ENCODE results near the gene TCF7L1. TPM values are rescaled to one million over a fixed set of nuclear protein-coding genes. Genes with fewer than 3 reads are reported as not detected.
"Not testable (repeated sequence)": the region's sequence is repeated elsewhere in the genome, so short reads cannot be mapped to it uniquely, and the experiment has no call there.

The TCF7L1 gene
- total RNA-seq, 4 donors from 2014 or later: 0.29 to 4.0 (median 1.3) TPM

- peak; percentile 81 for DNase-seq
- H3K36me3 ChIP-seq: peaks cover 10 to 20% (median 16%) of the 10 kb centered on the region in 3 donors
- intact Hi-C loops (cut with DNase I): no loop called here
- H3K4me3 ChIP-seq: peak within 1 kb of the TSS; percentile 71 to 95 (median 84)
- H3K4me1 ChIP-seq: peaks cover 11 to 53% (median 24%) of the 10 kb centered on the region in 3 donors
- H3K27me3 ChIP-seq: no peaks in the 10 kb centered on the region
- H3K27ac ChIP-seq: peak within 1 kb of the TSS; percentile 91 to 99 (median 98)
- 0 to 1% methylated on average over 36 to 55 of the region's 57 CpGs for WGBS, 2 donors
- peak in 3 of 4 donors; percentile 98 to 100 (median 99) for TF ChIP-seq POLR2A (IDR thresholded peaks at IDR 0.05)
- TF ChIP-seq CTCF (IDR thresholded peaks at IDR 0.05): peak in 4 of 6 experiments; percentile 9 to 30 (median 21)
- H3K9me3 ChIP-seq: no peaks in the 10 kb centered on the region
These were observed 194.8 kb downstream of the TCF7L1 start, which contains the start of gene TGOLN2 for GRCh38 chr2:85327822-85328617. TSS of gene TGOLN2 (minus strand) at chr2:85327989. CDS start at chr2:85327962, 27 bp downstream.

- intact Hi-C loops (cut with DNase I): no loop called here
- TF ChIP-seq POLR2A (IDR thresholded peaks at IDR 0.05) (no peak), CTCF (IDR thresholded peaks at IDR 0.05) (no peak)
These were observed 196.0 kb downstream of the TCF7L1 start for GRCh38 chr2:85329181-85329651.

GRCh38 chr2:85329701-85330100, 196.5 kb downstream of the TCF7L1 start:
- H3K4me3 ChIP-seq; H3K9me3 ChIP-seq; DNase-seq; H3K27ac ChIP-seq; intact Hi-C loops (cut with DNase I); H3K27me3 ChIP-seq; H3K36me3 ChIP-seq: not testable (repeated sequence)
- peaks cover 11 to 36% (median 20%) of the 10 kb centered on the region in 3 donors for H3K4me1 ChIP-seq
- WGBS, 2 donors: 83 to 88% methylated on average over 3 of the region's 3 CpGs

More at GRCh38 chr2:85329181-85329651, 196.0 kb downstream of the TCF7L1 start:
- H3K4me3 ChIP-seq: no peak overlapping the region
- DNase-seq: no peak
- H3K27ac ChIP-seq: no peak overlapping the region
- H3K9me3 ChIP-seq: no peaks in the 10 kb centered on the region
- peaks cover 11 to 41% (median 22%) of the 10 kb centered on the region in 3 donors for H3K4me1 ChIP-seq
- H3K27me3 ChIP-seq: no peaks in the 10 kb centered on the region
- H3K36me3 ChIP-seq: peaks cover 0 to 8% (median 4%) of the 10 kb centered on the region in 3 donors

- TF ChIP-seq POLR2A (IDR thresholded peaks at IDR 0.05) (no peak), CTCF (IDR thresholded peaks at IDR 0.05) (no peak)
- peaks cover 3 to 23% (median 7%) of the 10 kb centered on the region in 3 donors for H3K4me1 ChIP-seq
- no peaks in the 10 kb centered on the region for H3K9me3 ChIP-seq
- no peak overlapping the region for H3K27ac ChIP-seq
- H3K4me3 ChIP-seq: no peak overlapping the region
- no peak for DNase-seq
- 63 to 84% methylated on average over 13 of the region's 13 CpGs for WGBS, 2 donors
- H3K36me3 ChIP-seq: no peaks in the 10 kb centered on the region
- intact Hi-C loops (cut with DNase I): no loop called here
- no peaks in the 10 kb centered on the region for H3K27me3 ChIP-seq
These were observed 197.8 kb downstream of the TCF7L1 start for GRCh38 chr2:85330839-85331636.

GRCh38 chr2:85333877-85334276, 200.7 kb downstream of the TCF7L1 start:
- DNase-seq; H3K4me1 ChIP-seq; H3K9me3 ChIP-seq; H3K36me3 ChIP-seq; H3K27me3 ChIP-seq; H3K27ac ChIP-seq; intact Hi-C loops (cut with DNase I); H3K4me3 ChIP-seq: not testable (repeated sequence)
- WGBS, 2 donors: 93 to 96% methylated on average over 3 of the region's 4 CpGs

GRCh38 chr2:85334928-85335327, 201.7 kb downstream of the TCF7L1 start:
- TF ChIP-seq CTCF (IDR thresholded peaks at IDR 0.05) (no peak), POLR2A (IDR thresholded peaks at IDR 0.05) (no peak)
- Histone ChIP-seq H3K4me3 (no peak overlapping the region), H3K27ac (no peak overlapping the region), H3K4me1 (peaks cover 0 to 2% (median 0%) of the 10 kb centered on the region in 3 donors), H3K36me3 (no peaks in the 10 kb centered on the region), H3K9me3 (no peaks in the 10 kb centered on the region), H3K27me3 (peaks cover 0 to 8% (median 0%) of the 10 kb centered on the region in 4 donors)
- intact Hi-C loops (cut with DNase I): no loop called here
- DNase-seq: no peak
- whole genome bisulfite sequencing, 2 donors: 45 to 89% methylated on average over 2 of the region's 2 CpGs

Measured in esophagus squamous epithelium (tissue), 5 donors.